Uterus (tissue), 2 donors: ENCODE measurements around the gene BMP2.

Experiments
- POLR2A ChIP-seq, 2 donors: fragments of 450-650 bp; IDR thresholded peaks; one replicate each; pipeline ENCODE4 v1.6.1; 2016; ENCODE audit warnings: antibody characterized with exemption in 2 of 2, mild to moderate bottlenecking in 1 of 2, moderate library complexity in 1 of 2
- TF ChIP-seq, protein P1 (sequence below), 4 experiments: fragments of 200-600 bp in 2 of 4; fragments of 450-650 bp in 2 of 4; sonication (generic) in 2 of 4; IDR thresholded peaks; one replicate each; pipeline ENCODE4 v1.5.1; 2016 to 2019; ENCODE audit warnings: antibody characterized with exemption in 4 of 4, mild to moderate bottlenecking in 2 of 4, moderate library complexity in 1 of 4

GRCh38 chr20:6784210-6784631, 16.7 kb downstream of the BMP2 start:
- TF ChIP-seq, protein P1, sequence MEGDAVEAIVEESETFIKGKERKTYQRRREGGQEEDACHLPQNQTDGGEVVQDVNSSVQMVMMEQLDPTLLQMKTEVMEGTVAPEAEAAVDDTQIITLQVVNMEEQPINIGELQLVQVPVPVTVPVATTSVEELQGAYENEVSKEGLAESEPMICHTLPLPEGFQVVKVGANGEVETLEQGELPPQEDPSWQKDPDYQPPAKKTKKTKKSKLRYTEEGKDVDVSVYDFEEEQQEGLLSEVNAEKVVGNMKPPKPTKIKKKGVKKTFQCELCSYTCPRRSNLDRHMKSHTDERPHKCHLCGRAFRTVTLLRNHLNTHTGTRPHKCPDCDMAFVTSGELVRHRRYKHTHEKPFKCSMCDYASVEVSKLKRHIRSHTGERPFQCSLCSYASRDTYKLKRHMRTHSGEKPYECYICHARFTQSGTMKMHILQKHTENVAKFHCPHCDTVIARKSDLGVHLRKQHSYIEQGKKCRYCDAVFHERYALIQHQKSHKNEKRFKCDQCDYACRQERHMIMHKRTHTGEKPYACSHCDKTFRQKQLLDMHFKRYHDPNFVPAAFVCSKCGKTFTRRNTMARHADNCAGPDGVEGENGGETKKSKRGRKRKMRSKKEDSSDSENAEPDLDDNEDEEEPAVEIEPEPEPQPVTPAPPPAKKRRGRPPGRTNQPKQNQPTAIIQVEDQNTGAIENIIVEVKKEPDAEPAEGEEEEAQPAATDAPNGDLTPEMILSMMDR (IDR thresholded peaks at IDR 0.05), result no peak
- no peak for TF ChIP-seq POLR2A (IDR thresholded peaks at IDR 0.05)
